K562 (cell line): ENCODE data around the gene DCAF6. TPM values are rescaled to one million over a fixed set of nuclear protein-coding genes. Genes with fewer than 3 reads are reported as not detected.

Experiments used
- ARID4B ChIP-seq: sonication (generic); formaldehyde crosslinking; IDR thresholded peaks from 2 replicates; pipeline ENCODE4 v1.8.0; 2022; ENCODE audit warnings: mild to moderate bottlenecking, missing genetic modification reagents
- ATF3 ChIP-seq, 2 experiments: fragments of 450-650 bp in 1 of 2; sonication (generic) in 1 of 2; formaldehyde crosslinking in 1 of 2; IDR thresholded peaks in 1 of 2; conservative IDR thresholded peaks in 1 of 2; 2 replicates each; pipeline versions ENCODE4 v1.6.1 to v1.8.1; 2016 to 2023; ENCODE audit warnings: mild to moderate bottlenecking in 2 of 2, moderate library complexity in 2 of 2, inconsistent platforms in 1 of 2, missing genetic modification reagents in 1 of 2
- GTF2B ChIP-seq: IDR thresholded peaks from 2 replicates; pipeline ENCODE4 v1.6.1; 2011; ENCODE audit not compliant: insufficient read length; ENCODE audit errors: extremely low read depth
- MBD1 ChIP-seq: fragments of 250-450 bp; sonication (Bioruptor Pico); IDR thresholded peaks from 2 replicates; pipeline ENCODE4 v1.8.0; 2022; ENCODE audit warnings: inconsistent platforms
- NFATC3 ChIP-seq: fragments of 450-650 bp; IDR thresholded peaks from 2 replicates; pipeline ENCODE4 v1.6.1; 2017; ENCODE audit warnings: mild to moderate bottlenecking
- PHF21A ChIP-seq: fragments of 450-650 bp; IDR thresholded peaks from 2 replicates; pipeline ENCODE4 v1.6.1; 2017; ENCODE audit warnings: low read depth, borderline replicate concordance
- polyA plus RNA-seq, 8 experiments: library from polyadenylated mRNA; depleted of rRNA in 4 of 8; stranded (reverse) in 5 of 8; unstranded in 3 of 8; fragments of >200 nt; fragmentation: Nextera tagmentation in 2 of 8; fragmentation: Illumina TruSeq in 1 of 8; extraction: Ambion mirVana in 2 of 8; extraction: Trizol in 1 of 8; gene quantifications; 2 replicates each; pipeline versions ENCODE4 v1.2.1 to v1.2.3, GENCODE V29; 2011 to 2014; ENCODE audit warnings: inconsistent platforms in 1 of 8, missing spikeins in 1 of 8
- total RNA-seq, 7 experiments: library from RNA; depleted of rRNA in 6 of 7; stranded (reverse); fragments of >200 nt in 6 of 7; fragmentation: Illumina TruSeq in 2 of 7; extraction: Trizol in 2 of 7; gene quantifications; 2 replicates each; pipeline versions ENCODE4 v1.2.1 to v1.2.3, GENCODE V29; 2011 to 2021; ENCODE audit warnings: low replicate concordance in 1 of 7

DCAF6 gene
- total and polyA plus RNA-seq, 9 of the 15 experiments (the other 6 are each of a cell fraction or from before 2014, with no cell fraction given): 19.1 to 102 (median 46.3) TPM

GRCh38 chr1:168057921-168058320 lies 121.4 kb downstream of the DCAF6 start (continued):
- no peak for TF ChIP-seq ARID4B (CRISPR knock-in tag)
- no peak for TF ChIP-seq GTF2B
- no peak for TF ChIP-seq PHF21A
- TF ChIP-seq MBD1 (CRISPR knock-in tag): no peak
- TF ChIP-seq ATF3 (IDR thresholded peaks at IDR 0.05): peak; percentile 76
- TF ChIP-seq ATF3 (CRISPR knock-in tag; conservative IDR thresholded peaks at IDR 0.05): no peak
- no peak for TF ChIP-seq NFATC3
- TF ChIP-seq, all 486 proteins: peak for 7
